ENCODE results near the gene ANKRD55.

Gene ANKRD55

DNA sequence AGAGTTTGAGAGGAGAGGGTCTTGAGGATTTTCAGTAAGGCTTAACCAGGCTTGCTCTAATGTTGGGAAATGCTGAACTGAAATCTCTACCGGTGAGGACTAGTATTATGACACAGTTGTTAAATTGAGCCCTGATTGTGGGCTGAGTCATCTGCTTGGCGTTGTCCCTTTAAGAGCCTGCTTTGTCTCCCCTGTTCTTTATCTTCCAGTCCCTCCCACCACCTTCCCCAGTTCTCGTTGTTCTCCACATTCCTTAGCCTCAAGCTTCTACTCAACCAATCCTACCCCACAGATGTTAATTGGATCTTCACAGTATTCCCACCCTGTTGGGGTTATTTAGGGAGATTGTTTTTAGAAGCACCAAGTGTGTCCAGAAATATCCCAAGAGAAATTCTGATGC is 57.6 kb downstream of the ANKRD55 start:
- peak; percentile 85 for DNase-seq (ENCODE audit: low read depth)
- TF ChIP-seq, protein P1, sequence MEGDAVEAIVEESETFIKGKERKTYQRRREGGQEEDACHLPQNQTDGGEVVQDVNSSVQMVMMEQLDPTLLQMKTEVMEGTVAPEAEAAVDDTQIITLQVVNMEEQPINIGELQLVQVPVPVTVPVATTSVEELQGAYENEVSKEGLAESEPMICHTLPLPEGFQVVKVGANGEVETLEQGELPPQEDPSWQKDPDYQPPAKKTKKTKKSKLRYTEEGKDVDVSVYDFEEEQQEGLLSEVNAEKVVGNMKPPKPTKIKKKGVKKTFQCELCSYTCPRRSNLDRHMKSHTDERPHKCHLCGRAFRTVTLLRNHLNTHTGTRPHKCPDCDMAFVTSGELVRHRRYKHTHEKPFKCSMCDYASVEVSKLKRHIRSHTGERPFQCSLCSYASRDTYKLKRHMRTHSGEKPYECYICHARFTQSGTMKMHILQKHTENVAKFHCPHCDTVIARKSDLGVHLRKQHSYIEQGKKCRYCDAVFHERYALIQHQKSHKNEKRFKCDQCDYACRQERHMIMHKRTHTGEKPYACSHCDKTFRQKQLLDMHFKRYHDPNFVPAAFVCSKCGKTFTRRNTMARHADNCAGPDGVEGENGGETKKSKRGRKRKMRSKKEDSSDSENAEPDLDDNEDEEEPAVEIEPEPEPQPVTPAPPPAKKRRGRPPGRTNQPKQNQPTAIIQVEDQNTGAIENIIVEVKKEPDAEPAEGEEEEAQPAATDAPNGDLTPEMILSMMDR (conservative IDR thresholded peaks at IDR 0.05; ENCODE audit: low read length) = no peak
- no peak overlapping the region for H3K4me3 ChIP-seq (ENCODE audit: low read length)

DNA sequence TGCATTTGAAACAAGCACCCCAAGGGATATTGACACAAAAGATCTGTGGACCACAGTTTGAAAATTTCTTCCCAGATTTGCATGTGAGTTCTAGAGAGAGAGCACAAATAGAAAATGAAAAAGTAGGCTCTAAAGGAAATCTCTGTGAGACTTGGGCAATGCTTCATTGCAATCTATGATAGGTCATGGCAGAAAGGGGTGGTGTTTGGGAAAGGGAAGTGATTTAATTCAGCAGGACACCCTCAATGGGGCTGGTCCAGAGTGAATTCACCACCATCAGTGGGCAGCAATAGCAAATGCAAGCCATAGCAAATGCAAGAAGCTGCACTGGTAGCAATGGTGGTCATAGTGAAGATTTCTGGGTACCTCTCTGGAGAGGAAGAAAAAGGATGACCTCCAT is 58.1 kb downstream of the ANKRD55 start:
- H3K4me3 ChIP-seq (ENCODE audit: low read length) = no peak overlapping the region
- TF ChIP-seq, protein P1 (conservative IDR thresholded peaks at IDR 0.05; ENCODE audit: low read length) = no peak
- DNase-seq (ENCODE audit: low read depth) = no peak

DNA sequence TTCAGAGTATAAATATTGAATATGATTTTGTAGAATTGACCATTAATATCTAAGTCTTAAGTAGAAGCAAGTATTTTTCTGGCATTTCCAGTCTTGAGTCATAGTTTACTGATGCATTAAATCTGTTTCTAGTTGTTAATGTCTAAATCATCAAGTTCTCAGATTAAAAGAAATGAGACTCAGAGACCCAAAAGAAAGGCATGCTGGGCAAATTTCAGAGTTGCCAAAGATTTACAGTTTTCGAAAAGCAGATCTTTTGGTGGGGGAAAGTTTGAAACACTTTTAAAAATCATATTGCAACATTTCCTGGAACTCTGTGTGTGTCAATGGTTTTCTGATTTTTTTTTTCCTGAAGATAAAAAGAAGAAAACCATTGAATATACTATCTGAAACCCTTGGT is 60.9 kb downstream of the ANKRD55 start:
- peak; percentile 84 for DNase-seq (ENCODE audit: low read depth)
- TF ChIP-seq, protein P1 (conservative IDR thresholded peaks at IDR 0.05; ENCODE audit: low read length) = no peak
- H3K4me3 ChIP-seq (ENCODE audit: low read length) = no peak overlapping the region

DNA sequence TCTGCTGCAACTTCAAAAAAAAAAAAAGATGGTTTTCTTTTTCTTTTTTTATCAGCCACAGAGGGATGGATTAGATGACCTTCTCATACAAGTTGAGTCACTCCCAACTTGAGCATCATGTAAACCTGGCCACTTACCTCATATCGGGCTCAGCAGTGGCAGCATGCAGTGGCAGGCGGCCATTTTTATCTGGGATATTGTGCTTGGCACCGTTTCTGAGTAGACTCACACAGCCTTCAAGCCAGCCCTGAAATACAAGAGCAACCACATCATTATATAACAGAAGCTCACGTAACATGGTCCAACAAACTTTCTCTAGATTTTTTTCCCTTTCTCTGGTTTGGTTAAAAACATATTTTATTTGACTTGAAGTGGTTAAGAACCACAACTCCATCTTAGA is 62.6 kb downstream of the ANKRD55 start:
- peak; percentile 71 for DNase-seq (ENCODE audit: low read depth)
- H3K4me3 ChIP-seq (ENCODE audit: low read length) = no peak overlapping the region
- TF ChIP-seq, protein P1 (conservative IDR thresholded peaks at IDR 0.05; ENCODE audit: low read length) = no peak

DNA sequence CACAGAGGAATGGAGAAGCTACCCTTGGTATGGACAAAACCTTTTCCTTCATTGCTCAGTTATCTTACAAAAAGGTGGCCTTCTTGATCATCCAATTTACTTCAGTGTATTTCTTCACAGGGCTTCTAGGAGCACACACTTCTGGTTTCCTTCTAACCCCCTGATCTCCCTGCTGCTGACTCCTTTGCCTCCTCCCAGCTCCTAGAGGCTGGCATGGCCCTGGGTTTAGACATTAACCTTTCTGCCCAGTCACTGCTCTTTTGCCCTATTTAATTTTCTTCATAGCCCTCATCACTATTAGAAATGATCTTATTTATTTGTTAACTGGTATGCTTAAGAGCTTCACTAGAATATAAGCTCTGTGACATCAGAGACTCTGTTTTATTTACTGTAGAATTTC is 63.2 kb downstream of the ANKRD55 start:
- TF ChIP-seq, protein P1 (conservative IDR thresholded peaks at IDR 0.05; ENCODE audit: low read length) = no peak
- DNase-seq (ENCODE audit: low read depth) = no peak

DNA sequence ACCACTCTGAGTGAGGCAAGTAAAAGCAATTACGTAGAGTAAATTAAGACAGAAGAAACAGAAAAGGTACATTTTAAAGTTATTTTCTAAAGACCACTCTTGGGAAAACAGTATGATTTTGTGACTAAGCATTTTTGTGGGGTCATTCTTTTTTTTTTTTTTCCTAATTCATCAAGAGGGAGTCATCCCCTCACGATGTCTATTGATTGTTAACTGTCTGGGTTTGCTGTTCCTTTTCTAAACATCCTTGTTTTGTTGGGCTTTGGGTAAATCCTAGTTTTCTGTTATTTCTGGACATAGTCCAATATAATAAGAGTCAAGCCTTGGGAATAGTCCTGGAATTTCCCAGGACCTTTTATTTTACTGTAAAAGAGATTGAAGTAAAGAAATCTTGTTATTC is 63.8 kb downstream of the ANKRD55 start:
- TF ChIP-seq, protein P1 (conservative IDR thresholded peaks at IDR 0.05; ENCODE audit: low read length) = no peak
- H3K4me3 ChIP-seq (ENCODE audit: low read length) = no peak overlapping the region
- DNase-seq (ENCODE audit: low read depth) = no peak

More for the DNA sequence above, 63.2 kb downstream of the ANKRD55 start:
- no peak overlapping the region for H3K4me3 ChIP-seq (ENCODE audit: low read length)

DNA sequence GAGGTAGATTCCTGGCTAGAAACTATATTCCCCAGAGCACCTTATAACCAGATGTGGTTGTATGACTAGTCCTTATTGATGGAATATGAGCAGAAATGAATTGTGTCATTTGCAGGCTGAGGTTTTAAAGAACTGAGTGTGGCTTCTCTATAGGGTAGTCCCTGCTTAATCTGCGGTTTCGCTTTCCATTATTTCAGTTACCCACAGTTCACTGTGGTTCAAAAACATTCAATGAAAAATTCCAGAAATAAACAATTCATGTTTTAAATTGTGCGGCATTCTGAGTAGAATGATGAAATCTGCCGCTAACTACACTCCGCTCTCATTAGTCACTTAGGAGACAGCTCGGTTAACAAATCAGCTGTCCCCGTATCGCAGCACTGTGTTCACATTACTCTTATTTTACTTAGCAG is 65.1 kb downstream of the ANKRD55 start:
- TF ChIP-seq, protein P1 (conservative IDR thresholded peaks at IDR 0.05; ENCODE audit: low read length) = no peak
- no peak for DNase-seq (ENCODE audit: low read depth)
- H3K4me3 ChIP-seq (ENCODE audit: low read length) = no peak overlapping the region
